ENCODE measurements around the gene KCNA10. TPM values are rescaled to one million over a fixed set of nuclear protein-coding genes. Genes with fewer than 3 reads are reported as not detected.

The KCNA10 gene
- polyA plus RNA-seq (2012; ENCODE audit: missing spikeins): not detected

- DNase-seq (ENCODE audit: insufficient read length) (no peak), FAIRE-seq (no peak)
- no peak for TF ChIP-seq POLR2A (IDR thresholded peaks at IDR 0.05; ENCODE audit: low read depth, low read length)
- no peak for TF ChIP-seq POLR2AphosphoS5 (IDR thresholded peaks at IDR 0.05; ENCODE audit: low read depth, low read length)
- no peak for TF ChIP-seq TAF1 (IDR thresholded peaks at IDR 0.05; ENCODE audit: borderline replicate concordance, low read depth, low read length)
Measured at GRCh38 chr1:110519125-110519810, at the start of gene KCNA10. Gene KCNA10 (minus strand): TSS chr1:110519175. CDS start chr1:110518787, 388 bp downstream.

DNA sequence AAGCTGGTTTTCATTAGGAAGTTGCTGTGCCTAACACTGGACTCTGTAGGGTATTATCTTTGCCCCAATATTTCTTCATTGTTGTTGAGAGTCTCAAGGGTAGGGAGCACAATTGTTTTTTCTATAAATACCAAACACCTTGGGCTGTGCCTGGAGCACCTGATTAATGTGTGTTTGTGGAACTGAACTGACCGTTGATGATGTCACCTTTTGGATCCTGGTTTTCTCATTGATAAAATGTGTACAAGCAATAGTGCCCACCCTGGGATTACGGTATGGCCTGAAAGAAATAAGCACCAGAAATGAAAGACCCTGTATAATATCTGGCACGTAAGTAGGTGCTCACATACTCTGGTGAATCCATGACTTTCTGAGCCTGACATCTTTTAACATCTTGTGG, 47.9 kb upstream of the KCNA10 start:
- TF ChIP-seq TAF1 (IDR thresholded peaks at IDR 0.05; ENCODE audit: borderline replicate concordance, low read depth, low read length): no peak
- TF ChIP-seq POLR2A (IDR thresholded peaks at IDR 0.05; ENCODE audit: low read depth, low read length): no peak
- TF ChIP-seq POLR2AphosphoS5 (IDR thresholded peaks at IDR 0.05; ENCODE audit: low read depth, low read length): no peak
- DNase-seq (ENCODE audit: insufficient read length): no peak
- FAIRE-seq: no peak

- no peak for FAIRE-seq
- TF ChIP-seq POLR2A (IDR thresholded peaks at IDR 0.05; ENCODE audit: low read depth, low read length) (no peak), POLR2AphosphoS5 (IDR thresholded peaks at IDR 0.05; ENCODE audit: low read depth, low read length) (no peak), TAF1 (IDR thresholded peaks at IDR 0.05; ENCODE audit: borderline replicate concordance, low read depth, low read length) (no peak)
- DNase-seq (ENCODE audit: insufficient read length): no peak
Measured at GRCh38 chr1:110565565-110565964, 46.6 kb upstream of the KCNA10 start.

- TF ChIP-seq POLR2A (IDR thresholded peaks at IDR 0.05; ENCODE audit: low read depth, low read length) (no peak), TAF1 (IDR thresholded peaks at IDR 0.05; ENCODE audit: borderline replicate concordance, low read depth, low read length) (no peak)
- no peak for DNase-seq (ENCODE audit: insufficient read length)
- no peak for FAIRE-seq
Measured at GRCh38 chr1:110563089-110563488, 44.1 kb upstream of the KCNA10 start.

DNA sequence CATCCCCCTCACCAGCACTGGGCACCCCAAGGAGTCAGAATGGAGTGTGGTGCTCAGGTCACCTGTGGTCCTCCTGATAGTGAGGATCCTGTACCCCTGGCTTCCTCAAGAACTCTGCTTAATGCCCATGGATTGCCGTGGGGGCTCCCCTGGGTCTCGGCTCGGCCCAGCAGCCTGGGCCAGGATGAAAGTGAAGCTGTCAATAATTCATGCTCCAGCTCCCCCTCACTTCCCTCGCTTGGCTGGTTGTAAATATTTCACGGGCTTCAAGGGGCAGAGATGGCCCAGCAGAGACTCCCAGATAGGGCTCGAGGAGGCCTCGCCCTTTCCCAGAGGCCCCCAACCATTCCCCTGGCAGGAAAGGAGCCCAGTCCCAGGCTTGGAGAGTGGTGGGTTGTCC, 42.6 kb upstream of the KCNA10 start:
- DNase-seq (ENCODE audit: insufficient read length) (no peak), FAIRE-seq (no peak)
- no peak for TF ChIP-seq POLR2A (IDR thresholded peaks at IDR 0.05; ENCODE audit: low read depth, low read length)
- no peak for TF ChIP-seq TAF1 (IDR thresholded peaks at IDR 0.05; ENCODE audit: borderline replicate concordance, low read depth, low read length)
- no peak for TF ChIP-seq POLR2AphosphoS5 (IDR thresholded peaks at IDR 0.05; ENCODE audit: low read depth, low read length)

DNA sequence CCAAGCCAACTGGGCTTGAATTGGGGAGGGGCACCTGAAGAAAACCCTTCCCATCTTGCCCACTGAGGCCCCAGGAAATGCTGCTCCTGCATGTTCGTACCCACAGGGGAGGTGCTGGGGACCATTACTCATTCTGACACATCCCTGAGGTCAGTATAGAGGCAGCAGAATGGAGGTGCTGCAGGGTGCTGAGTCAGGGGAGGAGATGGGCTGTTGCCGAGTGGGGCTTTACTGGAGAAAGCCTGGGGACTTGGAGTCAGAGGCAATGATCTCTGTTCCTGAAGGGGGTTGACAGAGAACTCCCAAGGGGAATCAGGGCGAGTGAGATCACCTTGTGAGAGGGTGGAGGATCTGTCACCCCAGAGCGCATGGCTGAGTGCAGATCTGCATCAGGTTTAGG, 40.2 kb upstream of the KCNA10 start:
- no peak for DNase-seq (ENCODE audit: insufficient read length)
- FAIRE-seq: no peak
- TF ChIP-seq POLR2A (IDR thresholded peaks at IDR 0.05; ENCODE audit: low read depth, low read length): no peak
- TF ChIP-seq TAF1 (IDR thresholded peaks at IDR 0.05; ENCODE audit: borderline replicate concordance, low read depth, low read length): no peak
- TF ChIP-seq POLR2AphosphoS5 (IDR thresholded peaks at IDR 0.05; ENCODE audit: low read depth, low read length): no peak

DNA sequence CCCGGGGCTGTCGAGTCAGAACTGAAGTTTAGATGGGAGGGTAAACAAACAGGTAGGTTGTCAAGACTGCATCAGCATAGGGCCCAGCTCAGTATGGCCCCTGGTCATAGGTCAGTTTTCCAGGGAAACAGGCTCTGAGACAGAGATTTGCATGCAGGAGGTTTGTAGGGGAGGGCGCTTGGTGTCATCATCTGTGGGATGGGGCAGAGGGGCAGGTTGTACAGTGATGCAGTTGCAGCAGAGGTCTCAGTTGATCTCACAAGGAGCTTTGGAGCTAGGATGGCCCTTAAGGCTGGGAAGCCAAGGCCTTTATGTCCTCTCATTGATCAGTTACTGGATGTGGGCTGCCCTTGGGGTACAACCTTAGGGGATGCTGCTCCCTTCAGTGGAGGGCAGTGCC, 38.5 kb upstream of the KCNA10 start:
- FAIRE-seq (no peak), DNase-seq (ENCODE audit: insufficient read length) (no peak)
- TF ChIP-seq POLR2A (IDR thresholded peaks at IDR 0.05; ENCODE audit: low read depth, low read length): no peak
- no peak for TF ChIP-seq POLR2AphosphoS5 (IDR thresholded peaks at IDR 0.05; ENCODE audit: low read depth, low read length)
- TF ChIP-seq TAF1 (IDR thresholded peaks at IDR 0.05; ENCODE audit: borderline replicate concordance, low read depth, low read length): no peak

DNA sequence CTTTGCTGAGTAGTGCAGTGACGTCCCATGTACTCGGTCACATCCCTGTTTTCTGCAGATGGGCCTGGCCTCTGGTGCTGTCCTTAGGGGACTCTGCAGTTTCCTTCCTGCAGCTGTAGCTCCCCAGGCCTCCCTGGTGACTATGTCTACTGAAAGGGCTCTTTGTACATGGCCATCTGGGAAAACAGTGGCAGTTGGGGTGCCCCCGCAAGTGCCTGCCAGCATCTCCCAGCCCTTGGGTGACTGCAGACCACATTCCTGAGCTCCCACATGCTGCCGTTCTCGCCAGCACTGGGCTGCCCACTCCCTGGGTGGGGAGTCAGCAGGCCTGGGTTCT, 37.5 kb upstream of the KCNA10 start:
- DNase-seq (ENCODE audit: insufficient read length) (no peak), FAIRE-seq (no peak)
- TF ChIP-seq POLR2A (IDR thresholded peaks at IDR 0.05; ENCODE audit: low read depth, low read length) (no peak), TAF1 (IDR thresholded peaks at IDR 0.05; ENCODE audit: borderline replicate concordance, low read depth, low read length) (no peak), POLR2AphosphoS5 (IDR thresholded peaks at IDR 0.05; ENCODE audit: low read depth, low read length) (no peak)

- FAIRE-seq (no peak), DNase-seq (ENCODE audit: insufficient read length) (no peak)
- no peak for TF ChIP-seq POLR2AphosphoS5 (IDR thresholded peaks at IDR 0.05; ENCODE audit: low read depth, low read length)
- no peak for TF ChIP-seq TAF1 (IDR thresholded peaks at IDR 0.05; ENCODE audit: borderline replicate concordance, low read depth, low read length)
- TF ChIP-seq POLR2A (IDR thresholded peaks at IDR 0.05; ENCODE audit: low read depth, low read length): no peak
Measured at GRCh38 chr1:110555807-110556470, 37.0 kb upstream of the KCNA10 start.

GRCh38 chr1:110554871-110555801, 36.2 kb upstream of the KCNA10 start:
- FAIRE-seq (peak; percentile 38), DNase-seq (ENCODE audit: insufficient read length) (peak; percentile 53)
- TF ChIP-seq TAF1 (IDR thresholded peaks at IDR 0.05; ENCODE audit: borderline replicate concordance, low read depth, low read length) (no peak), POLR2A (IDR thresholded peaks at IDR 0.05; ENCODE audit: low read depth, low read length) (no peak), POLR2AphosphoS5 (IDR thresholded peaks at IDR 0.05; ENCODE audit: low read depth, low read length) (no peak)

- TF ChIP-seq POLR2AphosphoS5 (IDR thresholded peaks at IDR 0.05; ENCODE audit: low read depth, low read length) (no peak), POLR2A (IDR thresholded peaks at IDR 0.05; ENCODE audit: low read depth, low read length) (no peak), TAF1 (IDR thresholded peaks at IDR 0.05; ENCODE audit: borderline replicate concordance, low read depth, low read length) (no peak)
- no peak for FAIRE-seq
- DNase-seq (ENCODE audit: insufficient read length): no peak
Measured at GRCh38 chr1:110551278-110551809, 32.4 kb upstream of the KCNA10 start.

Data from GM12892 (cell line).